SH-SY5Y (cell line): ENCODE results near the gene GABRG3.

Experiments
- GATA2 ChIP-seq: IDR thresholded peaks from 2 replicates; pipeline ENCODE4 v1.6.1; 2011; ENCODE audit warnings: mild to moderate bottlenecking, low read depth, low read length
- GATA3 ChIP-seq: IDR thresholded peaks from 2 replicates; pipeline ENCODE4 v1.6.1; 2011; ENCODE audit warnings: low read depth, mild to moderate bottlenecking, low read length, moderate library complexity

GRCh38 chr15:27260523-27260922, 289.5 kb downstream of the GABRG3 start:
- no peak for TF ChIP-seq GATA2
- no peak for TF ChIP-seq GATA3
